Peyer's patch (tissue), 4 donors: Measurements from ENCODE around the gene TBC1D12.
"Not testable (repeated sequence)": the region's sequence is repeated elsewhere in the genome, so short reads cannot be mapped to it uniquely, and the experiment has no call there.

Source experiments
- CTCF ChIP-seq, 6 experiments: fragments of 450-650 bp in 4 of 6; fragments of 200-600 bp in 2 of 6; sonication (generic) in 1 of 6; IDR thresholded peaks; one replicate each; pipeline ENCODE4 v1.5.1; 2017 to 2019; ENCODE audit warnings: antibody characterized with exemption in 6 of 6, mild to moderate bottlenecking in 3 of 6, moderate library complexity in 1 of 6
- POLR2A ChIP-seq, 2 donors: fragments of 450-650 bp; IDR thresholded peaks; one replicate each; pipeline ENCODE4 v1.5.1; 2017; ENCODE audit warnings: antibody characterized with exemption in 2 of 2, mild to moderate bottlenecking in 2 of 2, moderate library complexity in 2 of 2

GRCh38 chr10:94392117-94392516, 10.2 kb upstream of the TBC1D12 start:
- not testable (repeated sequence) for TF ChIP-seq CTCF, POLR2A (IDR thresholded peaks at IDR 0.05)
